H1 (cell line): ENCODE results near the gene UROC1. TPM values are rescaled to one million over a fixed set of nuclear protein-coding genes. Genes with fewer than 3 reads are reported as not detected.
A peak's percentile ranks its signal among the peaks of the same experiment; 100 is the strongest.

Experiments used
- CTCF ChIA-PET: fragments of 300-600 bp; sonication (Branson Sonifier 250); formaldehyde crosslinking; loops from one replicate; lab custom pipeline; 2021; ENCODE audit not compliant: partially characterized antibody; lab: Charles Lee
- POLR2A ChIA-PET: fragments of 300-600 bp; sonication (Branson Sonifier 250); formaldehyde crosslinking; loops from one replicate; lab custom pipeline; 2021; ENCODE audit warnings: inconsistent platforms; ENCODE audit not compliant: partially characterized antibody; lab: Charles Lee
- DNase-seq, 2 experiments: peaks; one replicate each; pipeline versions ENCODE4 v3.0.0 to v3.0.0-alpha.2; 2010 to 2022; ENCODE audit warnings: low spot score in 2 of 2, low read depth in 1 of 2, mixed read lengths in 1 of 2
- FAIRE-seq: peaks from 2 replicates; lab custom pipeline; 2011; peaks lifted over from hg19 to GRCh38; lab: Jason Lieb, UNC
- H2AFZ ChIP-seq: 2 replicates; pipeline ENCODE4 v1.8.1; 2012; ENCODE audit warnings: low read length, inconsistent platforms
- H2AK5ac ChIP-seq: 2 replicates; pipeline ENCODE4 v1.6.1; 2013; ENCODE audit warnings: low read depth, low read length
- H2BK120ac ChIP-seq: replicated peaks from 2 replicates; pipeline ENCODE3; 2013; ENCODE audit warnings: low read depth, low read length, inconsistent platforms
- H2BK12ac ChIP-seq: 2 replicates; pipeline ENCODE4 v1.6.1; 2013; ENCODE audit warnings: low read depth, low read length
- H2BK15ac ChIP-seq: 2 replicates; pipeline ENCODE4 v1.6.1; 2013; ENCODE audit warnings: low read length
- H2BK20ac ChIP-seq: 2 replicates; pipeline ENCODE4 v1.6.1; 2013; ENCODE audit warnings: low read length
- H2BK5ac ChIP-seq: 2 replicates; pipeline ENCODE4 v1.6.1; 2013; ENCODE audit warnings: low read depth, low read length
- H3K14ac ChIP-seq: 2 replicates; pipeline ENCODE4 v1.6.1; 2013; ENCODE audit warnings: inconsistent platforms; ENCODE audit not compliant: insufficient read length
- H3K18ac ChIP-seq: 2 replicates; pipeline ENCODE4 v1.6.1; 2013; ENCODE audit warnings: low read length; ENCODE audit errors: extremely low read depth
- H3K23ac ChIP-seq: 2 replicates; pipeline ENCODE4 v1.6.1; 2013; ENCODE audit warnings: inconsistent platforms; ENCODE audit not compliant: insufficient read length
- H3K23me2 ChIP-seq: 2 replicates; pipeline ENCODE4 v1.6.1; 2013; ENCODE audit warnings: low read depth, low read length
- H3K27ac ChIP-seq: 2 replicates; pipeline ENCODE4 v1.6.1; 2011; ENCODE audit warnings: low read depth, low read length, inconsistent platforms
- H3K27me3 ChIP-seq, 4 experiments: replicated peaks in 1 of 4; 1 replicate in 1 of 4; 2 replicates in 3 of 4; pipeline versions ENCODE4 v1.6.1 to v1.8.1; 2011 to 2013; ENCODE audit warnings: low read length in 3 of 4, mild to moderate bottlenecking in 3 of 4, inconsistent platforms in 2 of 4, mixed read lengths in 2 of 4, moderate library complexity in 1 of 4; ENCODE audit not compliant: control insufficient read depth in 3 of 4, insufficient read depth in 3 of 4; ENCODE audit errors: extremely low read depth in 1 of 4
- H3K36me3 ChIP-seq, 4 experiments: 2 replicates each; pipeline versions ENCODE4 v1.6.1 to v1.8.1; 2011 to 2013; ENCODE audit warnings: mild to moderate bottlenecking in 4 of 4, low read length in 3 of 4, moderate library complexity in 2 of 4, control low read depth in 1 of 4, inconsistent platforms in 1 of 4; ENCODE audit not compliant: insufficient read depth in 4 of 4, control insufficient read depth in 2 of 4
- H3K4ac ChIP-seq: replicated peaks from 2 replicates; pipeline ENCODE3; 2013; ENCODE audit warnings: low read length, low read depth, mixed read lengths, inconsistent platforms; ENCODE audit not compliant: insufficient read length
- H3K4me1 ChIP-seq, 4 experiments: replicated peaks in 1 of 4; 1 replicate in 1 of 4; 2 replicates in 3 of 4; pipeline versions ENCODE4 v1.6.1 to v1.8.1; 2011 to 2013; ENCODE audit warnings: low read length in 3 of 4, inconsistent platforms in 2 of 4, mixed read lengths in 1 of 4; ENCODE audit not compliant: insufficient read depth in 4 of 4, control insufficient read depth in 3 of 4
- H3K4me2 ChIP-seq, 2 experiments: 2 replicates each; pipeline versions ENCODE4 v1.6.1 to v1.8.1; 2011 to 2013; ENCODE audit warnings: low read depth in 2 of 2, low read length in 2 of 2, control low read depth in 1 of 2, inconsistent platforms in 1 of 2, mild to moderate bottlenecking in 1 of 2; ENCODE audit not compliant: insufficient read depth in 1 of 2
- H3K4me3 ChIP-seq, 4 experiments: fragments of 200-600, 300-600 bp in 1 of 4; sonication (generic), shearing (Covaris generic), sonication (Bioruptor Twin) in 1 of 4; 2 replicates each; pipeline versions ENCODE4 v1.5.1 to v1.8.1; 2011 to 2016; ENCODE audit warnings: low read length in 4 of 4, low read depth in 3 of 4, control low read depth in 2 of 4, inconsistent platforms in 2 of 4, mild to moderate bottlenecking in 2 of 4, mixed read lengths in 1 of 4, moderate library complexity in 1 of 4; ENCODE audit not compliant: insufficient read depth in 2 of 4; ENCODE audit errors: extremely low read depth in 1 of 4
- H3K56ac ChIP-seq: replicated peaks from 2 replicates; pipeline ENCODE3; 2013; ENCODE audit warnings: low read depth, mild to moderate bottlenecking, mixed read lengths, low read length, inconsistent platforms; ENCODE audit not compliant: insufficient read length
- H3K79me1 ChIP-seq: 2 replicates; pipeline ENCODE4 v1.6.1; 2013; ENCODE audit warnings: low read depth, low read length, control low read depth
- H3K79me2 ChIP-seq, 2 experiments: 2 replicates each; pipeline versions ENCODE4 v1.6.1 to v1.8.1; 2012 to 2013; ENCODE audit warnings: low read length in 2 of 2, mild to moderate bottlenecking in 2 of 2, inconsistent platforms in 1 of 2; ENCODE audit not compliant: insufficient read depth in 2 of 2, control insufficient read depth in 1 of 2
- H3K9ac ChIP-seq, 4 experiments: replicated peaks in 1 of 4; 1 replicate in 1 of 4; 2 replicates in 3 of 4; pipeline versions ENCODE4 v1.6.1 to v1.8.1; 2011 to 2013; ENCODE audit warnings: low read depth in 3 of 4, low read length in 3 of 4, control low read depth in 2 of 4, mild to moderate bottlenecking in 2 of 4, moderate library complexity in 2 of 4, inconsistent platforms in 1 of 4; ENCODE audit errors: extremely low read depth in 1 of 4
- H3K9me3 ChIP-seq, 2 experiments: 2 replicates each; pipeline versions ENCODE4 v1.6.1 to v1.8.1; 2012 to 2013; ENCODE audit warnings: mild to moderate bottlenecking in 2 of 2, moderate library complexity in 2 of 2, control low read depth in 1 of 2, inconsistent platforms in 1 of 2, low read depth in 1 of 2, low read length in 1 of 2, mixed read lengths in 1 of 2; ENCODE audit not compliant: insufficient read depth in 2 of 2
- H4K20me1 ChIP-seq, 2 experiments: replicated peaks in 1 of 2; 2 replicates each; pipeline versions ENCODE3 to v1.8.1; 2011 to 2013; ENCODE audit warnings: inconsistent platforms in 2 of 2, low read length in 2 of 2, mild to moderate bottlenecking in 1 of 2; ENCODE audit not compliant: insufficient read depth in 2 of 2, control insufficient read depth in 1 of 2
- H4K5ac ChIP-seq: 2 replicates; pipeline ENCODE4 v1.6.1; 2013; ENCODE audit warnings: low read length, low read depth, mixed read lengths, inconsistent platforms; ENCODE audit not compliant: insufficient read length
- H4K8ac ChIP-seq: 2 replicates; pipeline ENCODE4 v1.8.0; 2013; ENCODE audit warnings: mild to moderate bottlenecking, moderate library complexity, low read length, inconsistent platforms; ENCODE audit not compliant: insufficient read depth; ENCODE audit errors: extremely low read depth
- H4K91ac ChIP-seq: replicated peaks from 2 replicates; pipeline ENCODE3; 2013; ENCODE audit warnings: low read length, mixed read lengths, inconsistent platforms; ENCODE audit not compliant: insufficient read length
- ASH2L ChIP-seq: fragments of 200-600, 300-600 bp; sonication (generic); IDR thresholded peaks from one replicate; pipeline ENCODE4 v1.7.1; 2017; ENCODE audit warnings: low read length
- ATF2 ChIP-seq: IDR thresholded peaks from 2 replicates; pipeline ENCODE4 v1.6.1; 2012; ENCODE audit warnings: low read length, inconsistent platforms
- CHD1 ChIP-seq: IDR thresholded peaks from 2 replicates; pipeline ENCODE4 v1.6.1; 2012; ENCODE audit warnings: low read depth, low read length, improper control_type of control experiment
- EGR1 ChIP-seq: IDR thresholded peaks from 2 replicates; pipeline ENCODE4 v1.6.1; 2011; ENCODE audit warnings: low read depth, low read length, borderline replicate concordance
- KDM4A ChIP-seq: IDR thresholded peaks from one replicate; pipeline ENCODE4 v1.7.1; 2012; ENCODE audit warnings: low read depth, mild to moderate bottlenecking, moderate library complexity, low read length, inconsistent platforms; ENCODE audit not compliant: severe bottlenecking
- NANOG ChIP-seq: IDR thresholded peaks from 2 replicates; pipeline ENCODE4 v1.6.1; 2011; ENCODE audit warnings: low read length, low read depth, mild to moderate bottlenecking, inconsistent platforms; ENCODE audit not compliant: insufficient read depth, poor library complexity, severe bottlenecking
- PHF8 ChIP-seq: fragments of 200-600 bp; sonication (generic); conservative IDR thresholded peaks from 2 replicates; pipeline ENCODE4 v1.7.1; 2012; ENCODE audit warnings: low read depth, mild to moderate bottlenecking, inconsistent platforms, low read length, moderate library complexity
- SRF ChIP-seq: IDR thresholded peaks from 2 replicates; pipeline ENCODE4 v1.6.1; 2011; ENCODE audit warnings: mild to moderate bottlenecking, low read depth, low read length, moderate library complexity
- WGBS, 2 experiments: shearing (Covaris generic) in 1 of 2; methylation state at CpG; one replicate each; pipeline versions ENCODE4 v1.1.6 to v1.1.7; 2013 to 2015; ENCODE audit warnings: low lambda C conversion rate in 2 of 2, mixed read lengths in 2 of 2, inconsistent platforms in 1 of 2, low coverage in 1 of 2, missing lambda C conversion rate in 1 of 2; ENCODE audit not compliant: insufficient replicate concordance in 2 of 2, insufficient coverage in 1 of 2, insufficient read length in 1 of 2; ENCODE audit errors: extremely low coverage in 1 of 2, missing lambda C conversion rate in 1 of 2; 5-methylcytosine and 5-hydroxymethylcytosine counted together
- polyA plus RNA-seq, 7 experiments: library from polyadenylated mRNA; depleted of rRNA in 3 of 7; stranded (reverse) in 5 of 7; unstranded in 2 of 7; fragments of >200 nt in 5 of 7; fragments of 200-250 nt in 2 of 7; gene quantifications; 1 replicate in 5 of 7; 2 replicates in 1 of 7; 4 replicates in 1 of 7; pipeline versions ENCODE4 v1.2.1 to v1.2.3, GENCODE V29; 2011 to 2013; ENCODE audit warnings: missing spikeins in 2 of 7, mixed read lengths in 2 of 7
- total RNA-seq: library from RNA; stranded (reverse); fragmentation: NEBNext Ultra II Directional; extraction: Animal tissue kit (Norgen Biotek cat#: 25700); gene quantifications from 2 replicates; pipeline ENCODE4 v1.2.1, GENCODE V29; 2021

UROC1 gene
- total and polyA plus RNA-seq, 2 of the 8 experiments (the other 6 are each of a cell fraction or from before 2014, with no cell fraction given): 0.03 TPM; not detected in 1

DNA sequence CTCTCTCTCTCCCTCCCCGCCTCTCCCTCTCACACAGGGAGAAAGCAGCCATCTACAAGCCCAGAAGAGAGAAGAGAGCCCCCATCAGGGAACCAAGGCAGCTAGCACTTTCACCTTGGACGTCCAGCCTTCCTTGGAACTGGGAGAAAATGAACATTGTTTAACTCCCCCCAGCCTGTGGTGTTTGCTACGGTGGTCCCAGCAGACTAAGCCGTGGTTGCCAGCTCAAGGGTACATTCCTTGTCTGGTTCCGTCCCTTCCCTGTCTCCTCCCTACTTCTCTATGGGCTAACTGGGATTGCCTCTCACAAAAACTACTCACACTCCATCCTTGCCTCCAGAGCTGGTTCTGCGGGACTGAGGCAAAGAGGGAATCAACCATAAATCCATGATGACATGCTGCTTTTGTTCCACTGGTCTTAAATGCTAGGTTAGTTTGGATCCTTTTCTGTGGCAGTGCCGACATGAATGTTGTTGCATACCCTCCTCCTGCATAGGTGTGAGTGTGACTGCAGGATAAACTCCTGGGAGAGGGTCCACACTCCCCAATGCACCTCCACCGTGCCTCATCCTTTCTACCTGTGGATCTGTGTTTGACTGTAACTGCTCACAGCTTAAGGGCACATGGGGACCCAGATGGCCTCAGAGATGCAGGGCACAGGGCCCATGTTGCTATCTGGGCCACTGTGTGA is 29.1 kb upstream of the UROC1 start:
- 86% methylated on average over 8 of the region's 8 CpGs; no CpG with 5 or more reads in 1 of the 2 experiments for WGBS, 2 experiments
- peaks cover 0 to 2% (median under 1%) of the 10 kb centered on the region in 4 experiments; a peak in 1 of 7 replicates for H3K27me3 ChIP-seq
- no peak overlapping the region; the same call in 1 of the 2 replicates for H2BK15ac ChIP-seq
- peak overlapping the region; percentile 70; the same call in 1 of the 2 replicates for H2BK12ac ChIP-seq
- no peaks in the 10 kb centered on the region for H3K9me3 ChIP-seq
- no peak for TF ChIP-seq PHF8
- TF ChIP-seq KDM4A: no peak
- no peak for TF ChIP-seq EGR1
- TF ChIP-seq CHD1: no peak
- no peak for TF ChIP-seq ASH2L
- TF ChIP-seq SRF: no peak
- no peak for TF ChIP-seq NANOG
- no peak for TF ChIP-seq ATF2
- TF ChIP-seq, all 59 proteins: peak for 0
- Histone ChIP-seq H3K14ac (no peak overlapping the region), H3K56ac (no peak overlapping the region), H2BK20ac (peak overlapping the region; percentile 87; the same call in 1 of the 2 replicates), H2BK120ac (peak overlapping the region; percentile 6), H3K4me3 (no peak overlapping the region), H4K91ac (peak overlapping the region; percentile 34), H3K4ac (no peak overlapping the region), H2AK5ac (no peak overlapping the region), H2BK5ac (0 out of 2 replicates have a peak overlapping the region, but pooled peaks have one; percentile 31), H3K4me1 (peaks cover 0 to 20% (median 10%) of the 10 kb centered on the region in 4 experiments; a peak in 6 of 7 replicates), H3K27ac (no peak overlapping the region), H3K18ac (no peak overlapping the region), H3K79me2 (no peaks in the 10 kb centered on the region), H2AFZ (no peak overlapping the region), H3K36me3 (no peaks in the 10 kb centered on the region; a peak in 1 of 8 replicates), H4K8ac (no peak overlapping the region), H3K9ac (no peak overlapping the region), H3K23ac (no peak overlapping the region), H3K23me2 (peaks cover 3% of the 10 kb centered on the region; the same call in 1 of the 2 replicates), H3K4me2 (no peak overlapping the region), H4K5ac (no peak overlapping the region), H3K79me1 (no peaks in the 10 kb centered on the region), H4K20me1 (no peaks in the 10 kb centered on the region)
- DNase-seq (peak in 1 of 2 experiments; percentile 37), FAIRE-seq (no peak)
- CTCF ChIA-PET: interaction anchor here (0.6 to 2.3 kb wide), 6 partner anchors 9 to 132 kb away, joined by 3 to 7 read pairs (median 4); no protein-coding TSS in a partner anchor
- POLR2A ChIA-PET: interaction anchor here (0.8 kb wide), 1 partner anchor 23 kb away, joined by 3 read pairs; no protein-coding TSS in a partner anchor
